ENCODE data around the gene ECSCR.

Gene ECSCR

GRCh38 chr5:139416651-139417050, 45.9 kb downstream of the ECSCR start:
- TF ChIP-seq ZNF565 (CRISPR knock-in tag; conservative IDR thresholded peaks at IDR 0.05; ENCODE audit: low read depth), result no peak
- TF ChIP-seq PATZ1 (CRISPR knock-in tag; IDR thresholded peaks at IDR 0.05; ENCODE audit: borderline replicate concordance), result no peak
- TF ChIP-seq ZFP30 (CRISPR knock-in tag; IDR thresholded peaks at IDR 0.05), result no peak
- no peak for TF ChIP-seq ZNF8 (CRISPR knock-in tag; IDR thresholded peaks at IDR 0.05)
- no peak for TF ChIP-seq ESRRG (CRISPR knock-in tag; IDR thresholded peaks at IDR 0.05)
- no peak for TF ChIP-seq CSRNP3 (CRISPR knock-in tag; IDR thresholded peaks at IDR 0.05)
- TF ChIP-seq ISL1 (CRISPR knock-in tag; IDR thresholded peaks at IDR 0.05), result no peak
- TF ChIP-seq OSR1 (CRISPR knock-in tag; IDR thresholded peaks at IDR 0.05), result no peak
- no peak for TF ChIP-seq TOX (CRISPR knock-in tag; IDR thresholded peaks at IDR 0.05; ENCODE audit: borderline replicate concordance)
- TF ChIP-seq CSDC2 (CRISPR knock-in tag; IDR thresholded peaks at IDR 0.05), result no peak
- TF ChIP-seq SNAI2 (CRISPR knock-in tag; IDR thresholded peaks at IDR 0.05), result no peak
- TF ChIP-seq CREB5 (CRISPR knock-in tag; IDR thresholded peaks at IDR 0.05; ENCODE audit: low read depth), result no peak
- no peak for TF ChIP-seq TSHZ2 (CRISPR knock-in tag; IDR thresholded peaks at IDR 0.05)
- TF ChIP-seq BACH2 (CRISPR knock-in tag; IDR thresholded peaks at IDR 0.05; ENCODE audit: borderline replicate concordance), result no peak
- TF ChIP-seq ZFP3 (CRISPR knock-in tag; IDR thresholded peaks at IDR 0.05), result no peak
- no peak for TF ChIP-seq ZC3H10 (CRISPR knock-in tag; IDR thresholded peaks at IDR 0.05)
- no peak for TF ChIP-seq POU6F1 (CRISPR knock-in tag; IDR thresholded peaks at IDR 0.05; ENCODE audit: borderline replicate concordance, low read depth)
- TF ChIP-seq ZNF70 (CRISPR knock-in tag; IDR thresholded peaks at IDR 0.05), result no peak
- ATAC-seq, result no peak

- TF ChIP-seq PPARA (CRISPR knock-in tag; IDR thresholded peaks at IDR 0.05; ENCODE audit: borderline replicate concordance) (no peak), ZNF70 (CRISPR knock-in tag; IDR thresholded peaks at IDR 0.05) (no peak), ZC3H10 (CRISPR knock-in tag; IDR thresholded peaks at IDR 0.05) (no peak), TSHZ2 (CRISPR knock-in tag; IDR thresholded peaks at IDR 0.05) (no peak), SNAI2 (CRISPR knock-in tag; IDR thresholded peaks at IDR 0.05) (no peak), CSDC2 (CRISPR knock-in tag; IDR thresholded peaks at IDR 0.05) (no peak), POU6F1 (CRISPR knock-in tag; IDR thresholded peaks at IDR 0.05; ENCODE audit: borderline replicate concordance, low read depth) (no peak), ISL1 (CRISPR knock-in tag; IDR thresholded peaks at IDR 0.05) (no peak), BACH2 (CRISPR knock-in tag; IDR thresholded peaks at IDR 0.05; ENCODE audit: borderline replicate concordance) (no peak), ARNTL (CRISPR knock-in tag; IDR thresholded peaks at IDR 0.05; ENCODE audit: borderline replicate concordance, low read depth) (no peak)
- ATAC-seq, result no peak
Observed at GRCh38 chr5:139415869-139416268, 46.7 kb downstream of the ECSCR start.
